SK-N-SH treated with all-trans-retinoic acid at 6 μM for 48 hours (cell line): ENCODE measurements around the gene MEIKIN.

Experiments used
- BACH2 ChIP-seq: fragments of 250-450 bp; sonication (Bioruptor Pico); IDR thresholded peaks from 2 replicates; pipeline ENCODE4 v1.9.0; 2021; ENCODE audit warnings: mild to moderate bottlenecking, borderline replicate concordance
- PPARA ChIP-seq: fragments of 250-450 bp; sonication (Bioruptor Pico); IDR thresholded peaks from 2 replicates; pipeline ENCODE4 v1.5.0; 2020; ENCODE audit warnings: mild to moderate bottlenecking, borderline replicate concordance
- RARB ChIP-seq: fragments of 250-450 bp; sonication (Bioruptor Pico); IDR thresholded peaks from 2 replicates; pipeline ENCODE4 v1.8.0; 2021; ENCODE audit warnings: mild to moderate bottlenecking, moderate library complexity
- ZNF565 ChIP-seq: fragments of 450-650 bp; formaldehyde crosslinking; conservative IDR thresholded peaks from 2 replicates; pipeline ENCODE4 v1.5.0; 2020; ENCODE audit warnings: low read depth, mild to moderate bottlenecking, moderate library complexity
- TF ChIP-seq, protein P1 (sequence below): fragments of 250-450 bp; sonication (Bioruptor Pico); IDR thresholded peaks from 2 replicates; pipeline ENCODE4 v1.8.0; 2020; ENCODE audit warnings: mild to moderate bottlenecking, moderate library complexity, borderline replicate concordance

DNA sequence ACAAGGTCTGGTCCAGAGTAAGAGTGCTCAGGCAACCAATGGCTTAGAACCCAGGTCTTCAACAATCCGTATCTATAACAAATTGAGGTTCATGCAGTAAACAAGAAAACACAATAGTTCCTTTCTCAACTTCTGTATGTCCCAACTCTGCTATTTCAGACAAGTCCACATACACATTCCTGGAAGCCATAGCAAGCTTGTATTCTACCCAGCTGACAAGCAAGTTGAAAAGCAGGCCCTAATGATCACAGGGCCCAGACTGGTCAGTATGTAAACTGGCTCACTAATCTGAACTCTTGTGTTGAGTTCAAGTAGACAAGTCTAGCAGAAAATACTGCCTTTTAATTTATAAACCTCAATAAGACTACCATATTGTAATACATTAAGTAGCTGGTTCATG lies 175.5 kb downstream of the MEIKIN start:
- TF ChIP-seq RARB (no peak), ZNF565 (CRISPR knock-in tag) (no peak), BACH2 (CRISPR knock-in tag) (no peak), PPARA (no peak)
- TF ChIP-seq, protein P1, sequence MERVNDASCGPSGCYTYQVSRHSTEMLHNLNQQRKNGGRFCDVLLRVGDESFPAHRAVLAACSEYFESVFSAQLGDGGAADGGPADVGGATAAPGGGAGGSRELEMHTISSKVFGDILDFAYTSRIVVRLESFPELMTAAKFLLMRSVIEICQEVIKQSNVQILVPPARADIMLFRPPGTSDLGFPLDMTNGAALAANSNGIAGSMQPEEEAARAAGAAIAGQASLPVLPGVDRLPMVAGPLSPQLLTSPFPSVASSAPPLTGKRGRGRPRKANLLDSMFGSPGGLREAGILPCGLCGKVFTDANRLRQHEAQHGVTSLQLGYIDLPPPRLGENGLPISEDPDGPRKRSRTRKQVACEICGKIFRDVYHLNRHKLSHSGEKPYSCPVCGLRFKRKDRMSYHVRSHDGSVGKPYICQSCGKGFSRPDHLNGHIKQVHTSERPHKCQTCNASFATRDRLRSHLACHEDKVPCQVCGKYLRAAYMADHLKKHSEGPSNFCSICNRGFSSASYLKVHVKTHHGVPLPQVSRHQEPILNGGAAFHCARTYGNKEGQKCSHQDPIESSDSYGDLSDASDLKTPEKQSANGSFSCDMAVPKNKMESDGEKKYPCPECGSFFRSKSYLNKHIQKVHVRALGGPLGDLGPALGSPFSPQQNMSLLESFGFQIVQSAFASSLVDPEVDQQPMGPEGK, result no peak
